ENCODE data around the gene HLA-DRB1.
"Not testable (repeated sequence)": the region's sequence is repeated elsewhere in the genome, so short reads cannot be mapped to it uniquely, and the experiment has no call there.

Gene HLA-DRB1

DNA sequence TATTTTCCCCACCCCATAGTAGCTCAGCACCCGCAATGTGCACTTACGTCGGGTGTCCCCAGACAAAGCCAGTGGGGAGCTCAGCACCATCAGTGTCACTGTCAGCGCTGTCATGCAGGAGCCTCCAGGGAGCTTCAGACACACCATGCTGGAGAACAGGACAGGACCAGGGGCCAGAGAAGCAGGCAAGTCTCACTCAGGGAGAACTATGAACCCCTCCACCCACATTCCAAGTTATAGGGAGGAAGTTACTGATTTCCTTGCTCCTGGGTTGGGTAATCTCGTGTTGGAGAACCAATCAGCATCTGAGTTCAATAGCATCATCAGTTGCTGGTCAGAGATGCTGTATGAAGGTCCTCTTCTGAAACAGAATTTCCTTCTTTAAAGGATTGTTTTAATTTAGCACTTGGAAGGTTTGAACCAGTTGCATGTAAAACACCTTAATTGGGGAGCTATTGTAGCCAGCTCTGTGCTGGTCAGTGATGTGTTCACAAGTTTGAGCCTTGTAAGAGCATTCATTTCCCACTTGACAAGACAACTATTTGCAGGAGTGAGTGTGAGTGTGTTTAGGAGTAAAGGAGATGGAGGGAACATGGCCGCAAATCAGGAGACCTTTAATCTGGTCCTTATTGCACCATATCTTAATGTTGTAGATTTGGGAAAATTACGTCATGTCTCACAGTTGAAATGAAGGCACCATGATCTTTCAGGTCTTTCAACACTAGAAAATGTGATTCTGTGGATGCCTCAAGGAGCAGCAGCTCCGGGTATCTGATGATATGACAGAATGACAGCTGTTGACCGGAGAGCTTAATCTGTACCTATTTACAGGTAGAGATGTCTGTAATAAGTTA, at the start of gene HLA-DRB1:
Gene HLA-DRB1, minus strand, starts transcription at position 253 of the 854 bp plus-strand sequence. Its CDS starts 106 bp downstream, at position 147.
- DNase-seq (ENCODE audit: low spot score), result peak; percentile 41

DNA sequence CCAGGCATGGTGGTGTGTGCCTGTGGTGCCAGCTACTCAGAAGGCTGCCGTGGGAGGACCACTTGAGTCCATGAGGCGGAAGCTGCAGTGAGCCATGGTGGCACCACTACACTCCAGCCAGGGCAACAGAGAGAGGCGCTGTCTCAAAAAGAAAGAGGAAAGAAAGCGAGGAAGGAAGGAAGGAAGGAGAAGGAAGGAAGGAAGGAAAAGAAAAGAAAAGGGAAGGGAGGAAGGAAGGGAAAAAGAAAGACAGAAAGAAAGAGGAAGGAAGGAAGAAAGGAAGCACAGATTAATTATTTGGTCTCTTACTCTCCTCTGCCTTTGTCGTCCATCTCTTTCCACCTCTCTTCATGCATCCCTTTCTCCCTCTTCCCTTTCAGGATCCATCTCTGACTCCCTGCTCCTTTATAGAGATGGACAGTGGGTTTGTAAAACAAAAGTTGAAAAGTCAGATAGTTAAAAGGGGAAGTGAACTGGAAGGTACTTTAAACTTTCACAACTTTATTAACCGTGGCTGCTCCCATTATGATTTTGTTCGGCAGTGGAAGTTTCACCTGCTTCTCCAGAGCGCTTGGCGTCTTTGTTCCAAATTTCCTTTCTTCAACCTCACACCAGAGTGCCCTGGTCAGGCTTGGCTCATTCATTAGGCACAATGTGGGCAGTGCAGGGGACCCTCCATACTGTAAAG, 49.0 kb upstream of the HLA-DRB1 start:
- no peak for DNase-seq (ENCODE audit: low spot score)

DNA sequence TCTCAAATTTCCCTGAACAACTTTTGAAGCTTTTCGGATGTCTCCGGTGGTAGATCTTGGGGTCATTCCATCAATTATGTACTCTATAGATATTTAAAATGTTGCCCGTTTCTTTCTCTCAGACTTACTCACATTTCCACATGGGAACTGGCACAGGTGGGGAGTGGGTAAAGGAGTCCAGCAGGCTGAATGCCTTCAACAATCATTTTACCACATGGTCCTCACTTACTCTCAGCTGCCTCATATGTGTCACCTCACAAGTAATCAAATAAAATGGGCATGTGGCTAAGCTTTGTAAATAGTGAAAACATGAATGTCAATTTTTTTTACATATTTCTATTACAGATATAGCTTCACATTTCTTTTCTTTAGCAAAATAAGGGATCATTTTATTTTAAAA, 48.2 kb upstream of the HLA-DRB1 start:
- no peak for DNase-seq (ENCODE audit: low spot score)

DNA sequence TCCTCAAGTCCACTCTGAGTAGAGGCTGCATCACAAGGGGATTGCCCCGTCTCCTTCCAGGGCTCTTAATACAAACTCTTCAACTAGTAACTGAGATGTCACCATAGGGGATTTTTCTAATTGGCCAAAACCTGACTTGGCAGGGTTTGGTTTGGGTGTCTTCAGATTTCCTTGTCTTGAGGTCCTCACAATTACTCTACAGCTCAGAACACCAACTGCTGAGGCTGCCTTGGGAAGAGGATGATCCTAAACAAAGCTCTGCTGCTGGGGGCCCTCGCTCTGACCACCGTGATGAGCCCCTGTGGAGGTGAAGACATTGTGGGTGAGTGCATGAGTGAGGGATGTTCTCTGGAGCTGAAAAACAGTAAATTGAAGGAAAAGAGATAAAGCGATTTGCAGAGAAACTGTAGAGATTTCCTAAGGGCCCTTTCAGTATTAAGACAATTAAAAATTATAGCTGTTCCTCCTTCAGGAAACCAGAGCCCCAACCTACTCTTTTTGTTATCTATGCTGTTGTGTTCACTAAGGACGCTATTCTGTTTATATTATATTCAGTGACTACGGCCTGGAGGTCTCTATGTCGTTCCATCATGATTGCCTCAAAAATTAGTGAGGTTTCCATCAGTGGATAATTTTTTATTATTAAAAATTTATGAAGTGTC, 47.7 kb upstream of the HLA-DRB1 start, which contains the start of gene HLA-DQA1:
Gene HLA-DQA1, plus strand, starts transcription at position 188 of the 662 bp plus-strand sequence. Its CDS starts 53 bp downstream, at position 241.
- peak; percentile 35 for DNase-seq (ENCODE audit: low spot score)

DNA sequence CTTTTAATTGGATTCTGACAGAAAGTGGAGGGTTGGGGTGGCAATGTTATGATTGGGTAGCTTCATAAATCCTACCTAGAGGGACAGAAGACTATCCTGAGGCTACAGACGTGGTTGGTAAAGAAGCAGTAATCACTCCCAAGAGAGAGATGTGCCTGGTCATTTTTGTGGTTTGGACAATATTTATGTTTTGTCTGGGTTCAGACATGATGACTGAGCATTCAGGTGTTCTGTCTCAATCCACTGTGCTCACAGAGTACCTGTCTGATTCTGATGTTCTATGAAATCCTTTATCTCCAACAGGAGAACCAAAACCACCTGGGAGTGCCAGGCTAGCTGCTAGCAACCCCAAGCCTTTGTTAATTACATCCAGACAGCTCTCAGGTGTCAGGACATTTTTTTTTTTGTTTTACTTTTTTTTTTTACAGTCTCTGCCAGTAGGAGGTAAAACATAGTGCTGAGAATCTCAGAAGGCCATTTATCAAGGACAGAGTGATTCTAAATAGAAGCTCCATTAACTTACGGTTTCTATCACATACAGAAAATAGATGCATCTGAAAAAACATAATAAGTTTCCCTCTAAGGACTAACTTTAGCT, 46.0 kb upstream of the HLA-DRB1 start:
- DNase-seq (ENCODE audit: low spot score), result no peak

DNA sequence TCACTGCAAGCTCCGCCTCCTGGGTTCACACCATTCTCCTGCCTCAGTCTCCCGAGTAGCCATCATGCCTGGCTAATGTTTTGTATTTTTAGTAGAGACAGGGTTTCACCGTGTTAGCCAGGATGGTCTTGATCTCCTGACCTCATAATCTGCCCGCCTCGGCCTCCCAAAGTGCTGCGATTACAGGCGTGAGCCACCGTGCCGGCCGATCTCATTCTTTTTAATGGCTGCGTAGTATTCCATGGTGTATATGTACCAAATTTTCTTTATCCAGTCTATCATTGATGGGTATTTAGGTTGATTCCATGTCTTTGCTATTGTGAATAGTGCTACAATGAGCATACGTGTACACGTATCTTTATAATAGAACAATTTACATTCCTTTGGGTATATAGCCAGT, 40.1 kb upstream of the HLA-DRB1 start:
- DNase-seq (ENCODE audit: low spot score), result not testable (repeated sequence)

DNA sequence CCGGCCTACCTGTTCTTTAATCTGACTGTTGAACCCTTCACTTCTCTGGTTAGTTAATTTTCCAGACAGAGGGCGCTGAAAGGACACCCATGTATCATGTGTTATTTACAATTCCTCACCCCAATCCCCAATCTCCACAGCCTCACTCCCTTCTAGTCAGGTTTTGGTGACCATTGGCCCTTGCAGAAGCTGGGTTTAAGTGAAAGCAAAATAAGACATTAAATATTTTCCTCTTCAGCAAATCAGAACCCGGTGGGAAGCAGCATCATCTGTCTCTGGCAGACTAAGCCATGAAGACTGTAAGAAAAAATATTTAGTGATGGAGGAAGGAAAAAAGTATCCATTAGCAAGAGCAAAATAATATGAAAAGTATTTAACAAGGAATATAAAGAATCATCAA, 38.2 kb upstream of the HLA-DRB1 start:
- peak; percentile 48 for DNase-seq (ENCODE audit: low spot score)

DNA sequence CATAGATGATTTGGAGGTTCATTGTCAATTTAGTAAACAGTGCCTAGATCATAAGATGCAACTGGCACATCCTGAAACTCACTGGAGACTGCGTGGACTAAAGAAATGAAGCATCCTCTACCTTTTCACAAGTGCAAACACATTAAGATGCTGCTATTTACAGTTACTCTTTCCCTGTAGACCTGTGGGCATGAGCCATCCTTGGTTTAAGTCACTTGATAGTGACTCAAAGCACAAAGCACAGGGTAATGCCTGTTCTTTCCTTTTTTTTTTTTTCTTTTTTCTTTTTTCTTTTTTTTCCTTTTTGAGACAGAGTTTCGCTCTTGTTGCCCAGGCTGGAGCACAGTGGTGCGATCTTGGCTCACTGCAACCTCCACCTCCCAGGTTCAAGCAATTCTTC, 37.6 kb upstream of the HLA-DRB1 start:
- DNase-seq (ENCODE audit: low spot score), result no peak

DNA sequence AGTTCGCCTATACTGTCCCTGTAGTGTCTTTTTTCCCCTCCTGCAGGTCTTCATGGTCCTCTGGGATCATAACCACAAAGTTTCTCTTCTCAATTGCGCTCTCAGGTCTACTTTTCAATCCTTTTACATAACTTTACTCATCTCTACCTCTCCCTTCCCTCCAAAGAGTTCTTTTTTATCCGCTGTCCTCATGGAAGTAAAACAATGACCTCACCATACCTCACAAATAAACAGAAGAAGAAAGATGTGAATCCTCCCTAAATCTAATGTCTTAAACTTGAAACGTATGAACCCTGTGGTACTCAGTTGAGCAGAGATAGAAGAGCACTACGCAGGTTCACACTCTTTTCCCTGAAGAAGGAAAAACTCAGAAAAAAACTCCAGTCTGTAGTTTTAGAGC, 35.5 kb upstream of the HLA-DRB1 start:
- DNase-seq (ENCODE audit: low spot score), result no peak

DNA sequence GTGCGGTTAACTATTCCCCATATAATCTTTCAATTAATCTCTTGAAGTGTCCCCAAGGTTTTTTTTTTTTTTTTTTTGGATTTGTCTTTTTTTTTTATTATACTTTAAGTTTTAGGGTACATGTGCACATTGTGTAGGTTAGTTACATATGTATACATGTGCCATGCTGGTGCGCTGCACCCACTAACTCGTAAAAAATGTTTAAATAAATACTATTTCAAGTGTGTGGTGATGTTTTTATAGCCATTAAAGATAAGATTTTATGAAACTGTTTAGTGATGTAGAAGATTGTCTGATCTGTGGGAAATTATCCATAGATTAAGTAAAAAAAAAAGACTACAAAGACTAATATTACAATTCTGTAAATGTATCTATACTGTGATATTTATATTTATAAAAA, 34.9 kb upstream of the HLA-DRB1 start:
- no peak for DNase-seq (ENCODE audit: low spot score)

DNA sequence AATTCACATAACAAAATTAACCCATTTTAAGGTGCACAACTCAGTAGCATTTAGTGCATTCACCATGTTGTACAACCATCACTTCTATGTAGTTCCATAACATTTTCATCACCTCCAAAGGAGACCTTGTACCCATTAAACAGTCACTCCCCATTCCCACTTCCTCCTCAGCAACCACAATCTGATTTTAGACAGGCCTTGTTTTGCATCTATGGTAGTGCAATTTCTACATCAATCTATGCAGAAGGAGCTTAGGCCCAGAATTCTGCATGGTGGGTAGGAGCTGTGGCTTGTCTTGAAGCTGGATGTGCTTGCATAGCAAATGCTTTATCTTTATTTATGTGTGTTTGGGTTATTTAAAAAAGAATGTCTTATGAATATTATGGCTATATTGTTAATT, 34.0 kb upstream of the HLA-DRB1 start:
- peak; percentile 46 for DNase-seq (ENCODE audit: low spot score)

DNA sequence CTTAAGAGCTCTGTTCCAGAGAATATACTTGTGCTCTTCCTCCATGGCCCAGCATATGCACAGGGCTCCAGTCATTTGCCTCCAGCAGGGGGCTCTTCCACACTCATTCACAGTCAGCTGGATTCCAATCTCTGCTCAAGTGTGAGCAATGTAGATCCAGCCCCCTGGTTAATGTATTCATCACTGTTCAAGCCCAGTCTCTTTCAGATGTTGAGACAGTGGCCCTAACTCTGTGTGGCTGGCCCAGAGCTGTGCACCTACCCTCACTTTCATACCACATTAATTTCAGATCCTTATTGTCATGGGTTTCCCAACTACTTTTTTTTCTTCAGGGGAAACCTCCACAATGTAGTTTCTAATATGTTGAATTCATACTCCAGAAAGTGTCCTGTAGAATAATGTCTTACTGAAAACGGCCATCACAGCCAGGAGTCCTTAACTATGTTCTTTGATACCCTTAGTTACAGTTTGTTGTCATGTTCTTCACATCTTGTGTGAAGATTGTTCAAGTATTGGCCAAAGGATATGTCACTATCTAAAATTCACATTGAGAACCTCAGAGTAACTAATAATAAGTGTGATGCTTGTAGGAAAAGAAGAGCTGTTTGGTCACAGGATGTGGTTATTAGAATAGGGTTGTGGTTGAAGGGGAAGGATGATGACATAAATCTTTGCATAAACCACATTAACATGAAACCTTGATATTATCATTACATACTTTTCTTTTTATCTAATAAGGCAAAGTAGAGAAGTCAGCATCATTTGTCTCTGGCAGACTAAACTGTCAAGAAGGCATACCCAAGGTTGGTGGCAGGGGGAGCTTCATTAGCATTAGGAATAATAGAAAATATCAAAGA, 33.1 kb upstream of the HLA-DRB1 start:
- peak; percentile 80 for DNase-seq (ENCODE audit: low spot score)

DNA sequence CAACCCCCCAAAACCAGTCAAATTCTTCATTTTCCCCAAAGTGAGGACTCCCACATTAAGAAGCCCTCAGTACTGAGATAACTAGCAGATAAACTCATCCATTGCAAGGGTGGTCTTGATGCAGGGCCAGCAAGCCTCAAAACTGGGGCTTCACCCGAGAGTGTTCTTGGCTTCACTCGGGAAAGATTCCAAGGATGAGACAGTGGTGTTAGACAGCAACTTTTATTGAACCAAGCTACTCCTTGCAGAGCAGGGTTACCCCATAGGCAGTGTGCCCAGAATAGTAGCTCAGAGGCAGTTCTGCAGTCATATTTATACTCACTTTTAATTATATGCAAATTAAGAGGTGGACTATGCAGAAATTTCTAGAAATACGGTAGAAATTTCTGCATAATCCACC, 31.7 kb upstream of the HLA-DRB1 start:
- DNase-seq (ENCODE audit: low spot score), result no peak

DNA sequence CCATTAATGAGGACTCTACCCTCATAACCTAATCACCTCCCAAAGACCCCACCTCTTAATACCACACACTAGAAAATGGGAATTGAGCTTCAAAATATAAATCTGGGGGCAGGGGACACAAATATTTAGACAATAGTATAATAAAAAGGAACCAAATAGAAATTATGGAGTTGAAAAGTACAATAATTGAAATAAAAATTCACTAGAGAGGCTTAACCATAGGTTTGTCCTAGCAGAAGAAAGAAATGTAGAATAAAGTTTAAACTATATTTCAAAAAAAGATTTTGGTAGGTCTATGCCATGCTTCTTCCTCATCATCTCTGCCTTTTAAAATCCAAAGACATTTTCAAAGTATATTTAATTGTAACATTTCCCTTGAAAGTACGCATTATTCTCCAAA, 28.1 kb upstream of the HLA-DRB1 start:
- DNase-seq (ENCODE audit: low spot score), result no peak

DNA sequence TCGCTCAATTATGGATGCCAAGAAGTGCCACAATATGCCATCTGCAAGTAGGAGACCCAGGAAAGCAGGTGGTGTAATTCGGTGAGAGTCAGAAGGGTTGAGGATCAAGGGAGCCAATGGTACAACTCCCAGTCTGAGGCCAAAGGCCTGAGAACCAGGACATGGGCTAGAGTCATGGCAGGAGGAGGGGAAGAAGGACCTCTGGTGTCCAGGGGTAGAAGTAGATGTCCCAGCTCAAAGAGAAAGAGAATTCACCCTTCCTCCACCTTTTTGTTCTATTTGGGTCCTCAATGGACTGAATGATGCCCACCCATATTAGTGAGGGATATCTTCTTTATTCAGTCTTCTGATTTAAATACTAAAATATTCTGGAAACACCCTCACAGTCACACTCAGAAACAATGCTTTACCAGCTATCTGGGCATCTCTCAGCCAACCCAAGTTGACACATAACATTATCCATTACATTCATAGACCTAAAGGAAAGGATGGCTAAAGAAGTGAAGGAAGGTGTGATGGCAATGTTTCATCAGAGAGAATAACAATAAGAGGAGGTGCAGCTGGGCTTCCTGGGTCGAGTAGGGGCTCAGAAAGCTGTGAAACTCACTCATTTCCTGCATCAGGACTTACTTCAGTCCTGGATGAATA, 26.4 kb upstream of the HLA-DRB1 start:
- DNase-seq (ENCODE audit: low spot score), result no peak

DNA sequence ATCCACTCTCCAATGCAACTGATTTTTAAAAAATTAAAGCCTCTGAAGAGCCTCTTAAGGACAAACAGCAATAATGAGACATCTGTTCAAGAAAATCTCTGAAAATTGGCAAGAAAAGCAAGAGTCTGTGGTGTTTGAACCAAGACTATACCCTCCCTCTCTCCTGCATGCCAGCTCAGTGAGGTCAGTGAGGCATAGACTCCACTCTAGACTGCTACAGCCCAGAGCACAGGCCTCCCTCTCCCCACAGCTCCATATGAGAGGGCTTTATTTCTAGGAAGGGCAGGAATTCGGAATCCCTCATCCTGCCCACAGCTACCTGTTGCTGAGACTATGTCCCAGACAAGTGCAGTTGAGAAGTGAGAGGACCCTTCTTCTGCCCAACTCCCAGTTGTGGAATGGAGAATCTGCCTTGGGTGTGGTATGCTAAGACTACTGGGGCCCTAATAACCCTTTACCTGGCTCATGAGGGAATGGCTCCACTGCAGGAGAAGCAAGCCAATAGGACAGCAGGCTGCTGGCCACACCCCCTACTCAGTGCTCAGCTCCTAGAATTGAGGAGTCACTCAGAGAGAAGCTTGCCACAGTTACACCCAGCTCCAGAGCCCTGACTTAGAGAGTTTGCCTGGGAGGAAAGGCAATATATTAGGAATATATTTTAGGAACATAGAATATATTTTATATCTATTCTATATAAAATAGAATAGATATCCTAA, 24.9 kb upstream of the HLA-DRB1 start:
- DNase-seq (ENCODE audit: low spot score), result no peak

DNA sequence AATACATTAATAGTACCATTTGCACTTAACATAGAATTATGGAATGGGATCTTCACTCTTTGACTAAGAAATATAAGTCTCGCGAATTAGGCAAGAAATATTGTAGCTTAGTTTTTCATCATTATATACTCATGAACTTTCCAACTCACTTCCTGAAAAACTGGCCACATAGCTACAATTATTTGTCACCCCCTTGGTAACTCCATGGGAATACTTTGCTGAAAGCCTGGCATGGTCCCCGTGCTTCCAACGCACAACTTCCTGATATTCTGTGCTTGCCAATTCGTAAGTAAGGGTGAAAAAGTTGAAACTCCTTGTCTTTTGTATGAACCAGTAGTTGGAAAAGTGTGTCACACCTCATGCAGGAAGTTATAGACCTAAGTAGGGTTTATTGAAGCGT, 23.8 kb upstream of the HLA-DRB1 start:
- DNase-seq (ENCODE audit: low spot score), result no peak

DNA sequence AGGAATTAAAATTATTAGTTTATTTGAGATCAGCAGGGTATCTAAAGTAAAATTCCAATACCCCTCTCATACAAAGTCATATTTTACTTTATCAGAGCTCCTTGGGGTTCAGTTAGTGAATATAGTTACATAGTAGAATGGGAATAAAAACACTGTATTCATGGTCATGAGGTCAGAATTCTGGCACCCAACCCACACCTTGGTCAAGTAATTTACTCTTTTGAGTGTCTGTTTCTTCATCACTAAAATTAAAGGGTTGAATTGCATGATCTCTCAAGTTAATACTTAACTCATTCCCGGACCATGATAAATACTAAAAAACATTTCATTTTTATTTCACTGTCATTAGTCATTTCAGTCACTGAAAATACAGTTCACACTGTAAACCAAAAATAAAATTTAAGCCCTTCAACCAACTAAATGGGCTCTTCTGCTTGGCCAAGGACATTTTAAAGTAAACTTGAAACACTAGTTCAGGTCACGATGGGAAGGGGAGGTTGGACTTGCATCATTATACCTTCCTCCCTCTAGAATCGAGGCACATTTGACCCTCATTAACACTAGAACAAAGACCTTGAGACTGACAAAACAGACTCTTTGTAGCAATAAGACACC, 21.1 kb upstream of the HLA-DRB1 start:
- peak; percentile 35 for DNase-seq (ENCODE audit: low spot score)

DNA sequence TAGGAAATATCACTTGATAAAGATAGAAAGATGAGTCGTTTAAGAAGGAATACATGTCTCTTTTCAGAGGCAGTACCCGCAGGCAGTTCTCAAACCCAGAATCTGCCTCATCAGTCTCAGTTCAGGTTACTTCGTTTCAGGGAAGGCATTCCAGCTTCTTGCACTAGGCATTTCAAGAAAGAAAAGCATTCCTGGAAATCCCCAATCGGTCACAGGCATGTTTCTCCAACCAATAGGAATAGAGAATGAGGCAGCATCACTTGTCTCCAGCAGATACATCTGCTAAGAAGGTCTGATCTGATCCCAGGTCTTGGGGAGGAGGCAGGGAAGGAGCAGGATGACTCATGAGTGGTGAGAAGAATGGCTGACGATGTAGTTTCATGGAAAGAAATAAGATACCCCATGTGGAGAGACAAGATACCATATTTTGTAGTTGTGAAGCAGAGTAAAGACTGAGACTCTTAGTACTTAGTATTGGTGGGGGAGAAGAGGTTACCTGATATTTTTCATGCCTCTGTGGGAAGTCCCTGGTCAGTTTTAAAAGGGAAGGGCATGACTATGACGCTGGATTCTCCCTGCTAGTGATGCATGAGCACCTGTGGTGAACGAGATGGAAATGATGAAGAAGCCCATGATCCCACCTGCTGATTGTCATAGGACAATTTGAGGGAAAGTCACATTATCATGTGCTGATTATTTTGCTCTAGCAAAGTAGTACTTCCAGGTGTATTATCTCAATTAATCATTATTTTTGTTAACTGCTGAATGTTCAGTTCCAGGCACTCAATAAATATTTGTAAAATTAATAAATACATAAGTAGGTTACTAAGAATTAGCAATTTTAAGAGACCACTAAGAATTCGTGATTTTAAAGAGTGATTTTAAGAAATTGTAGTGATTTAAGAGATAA, 20.3 kb upstream of the HLA-DRB1 start:
- DNase-seq (ENCODE audit: low spot score), result peak; percentile 79

All from activated CD4-positive, alpha-beta T cell treated with anti-CD3 and anti-CD28 coated beads, Interleukin-2, Interleukin-4, amounts not matched to agents 100 ng/mL and 50 ng/mL, durations not matched to agents 16 hours and 8 hours (primary cell).